ENCODE results near the gene NWD2.
"Not testable (repeated sequence)": the region's sequence is repeated elsewhere in the genome, so short reads cannot be mapped to it uniquely, and the experiment has no call there.

NWD2 gene

DNA sequence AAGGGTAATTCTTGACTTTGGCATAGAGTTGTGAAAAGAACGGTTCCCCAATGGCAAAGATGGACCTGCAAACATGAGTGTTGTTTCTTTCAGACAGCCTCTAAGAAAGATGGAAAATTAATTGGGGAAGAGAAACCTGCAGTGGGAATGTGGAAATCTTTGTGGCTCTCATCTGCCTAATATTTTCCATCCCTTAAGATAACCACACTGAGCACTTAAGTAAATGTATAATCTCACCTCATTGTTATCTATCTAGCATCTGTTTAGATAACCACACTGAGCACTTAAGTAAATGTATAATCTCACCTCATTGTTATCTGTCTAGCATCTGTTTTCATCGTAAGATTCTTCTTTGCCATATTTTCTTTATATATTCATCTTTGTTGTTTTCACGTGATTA lies 149.3 kb downstream of the NWD2 start:
- no peak for DNase-seq (ENCODE audit: low read depth in 2 of 2)

DNA sequence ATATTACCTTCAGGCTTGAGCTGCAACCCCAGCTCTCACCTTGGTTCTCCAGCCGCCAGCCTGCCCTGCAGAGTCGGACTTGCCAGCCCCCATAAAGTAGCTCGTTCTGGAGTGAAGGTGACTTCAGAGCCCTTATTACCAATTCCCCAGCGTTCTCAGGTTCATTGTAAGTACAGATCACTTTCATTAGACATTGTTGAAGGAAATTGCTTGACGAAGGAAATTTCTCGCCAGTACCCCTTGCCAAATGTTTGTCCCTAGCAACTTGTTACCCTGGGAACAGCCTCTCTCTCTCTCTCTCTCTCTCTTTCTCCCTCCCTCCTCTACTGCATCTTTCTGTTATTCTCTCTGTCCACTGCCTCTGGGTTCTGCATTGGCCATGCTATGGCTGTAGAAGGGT lies 153.0 kb downstream of the NWD2 start:
- DNase-seq (ENCODE audit: low read depth in 2 of 2) = no peak

DNA sequence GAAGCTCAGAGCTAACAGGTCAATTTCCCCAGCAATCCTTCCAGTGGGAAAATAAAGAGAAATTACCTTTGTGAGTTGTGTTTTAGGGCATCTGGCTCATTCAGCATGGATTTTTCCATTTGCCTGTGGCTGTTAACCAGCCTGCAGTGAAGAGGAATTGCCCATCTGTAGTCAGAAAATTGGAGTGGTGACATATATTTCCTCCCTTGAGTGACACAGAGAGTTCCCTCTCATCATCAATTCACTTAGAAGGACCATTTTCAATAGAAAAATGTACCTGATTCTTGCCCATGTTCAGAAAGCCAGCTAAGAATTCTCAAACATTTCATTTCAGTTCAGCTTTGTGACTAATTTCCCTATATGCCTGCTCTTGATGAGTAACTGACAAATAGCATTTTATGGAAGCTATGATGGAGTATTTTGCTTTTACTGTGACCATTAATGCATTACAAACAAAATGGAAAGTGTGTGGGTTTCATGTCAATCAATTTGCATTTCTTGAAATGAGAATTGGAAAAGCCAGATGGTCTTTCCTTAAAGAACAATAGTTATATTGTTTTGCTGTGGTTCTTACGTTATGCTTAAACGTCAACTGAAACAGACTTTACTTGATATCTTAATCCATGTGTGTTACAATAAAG lies 155.8 kb downstream of the NWD2 start:
- no peak for DNase-seq (ENCODE audit: low read depth in 2 of 2)

DNA sequence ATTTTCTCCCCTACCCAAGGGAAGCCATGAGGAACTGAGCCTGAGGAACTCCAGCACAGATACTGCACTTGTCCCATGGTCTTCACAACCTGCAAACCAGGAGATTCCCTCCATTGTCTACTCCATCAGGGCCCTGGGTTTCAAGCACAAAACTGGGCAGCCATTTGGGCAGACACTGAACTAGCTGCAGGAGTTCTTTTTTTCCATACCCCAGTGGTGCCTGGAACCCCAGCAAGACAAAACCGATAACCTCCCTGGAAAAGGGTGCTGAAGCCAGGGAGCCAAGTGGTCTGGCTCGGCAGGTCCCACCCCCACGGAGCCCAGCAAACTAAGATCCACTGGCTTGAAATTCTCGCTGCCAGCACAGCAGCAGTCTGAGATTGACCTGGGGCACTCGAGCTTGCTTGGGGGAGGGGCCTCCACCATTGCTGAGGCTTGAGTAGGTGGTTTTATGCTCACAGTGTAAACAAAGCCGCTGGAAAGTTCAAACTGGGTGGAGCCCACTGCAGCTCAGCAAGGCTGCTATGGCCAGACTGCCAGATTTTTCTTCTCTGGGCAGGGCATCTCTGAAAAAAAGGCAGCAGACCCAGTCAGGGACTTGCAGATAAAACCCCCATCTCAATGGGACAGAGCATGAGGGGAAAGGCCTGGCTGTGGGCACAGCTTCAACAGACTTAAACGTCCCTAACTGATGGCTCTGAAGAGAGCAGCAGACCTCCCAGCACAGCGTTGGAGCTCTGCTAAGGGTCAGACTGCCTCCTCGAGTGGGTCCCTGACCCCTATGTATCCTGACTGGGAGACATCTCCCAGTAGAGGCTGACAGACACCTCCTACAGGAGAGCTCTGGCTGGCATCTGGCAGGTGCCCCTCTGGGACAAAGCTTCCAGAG lies 163.6 kb downstream of the NWD2 start:
- DNase-seq (ENCODE audit: low read depth in 2 of 2) = not testable (repeated sequence)

DNA sequence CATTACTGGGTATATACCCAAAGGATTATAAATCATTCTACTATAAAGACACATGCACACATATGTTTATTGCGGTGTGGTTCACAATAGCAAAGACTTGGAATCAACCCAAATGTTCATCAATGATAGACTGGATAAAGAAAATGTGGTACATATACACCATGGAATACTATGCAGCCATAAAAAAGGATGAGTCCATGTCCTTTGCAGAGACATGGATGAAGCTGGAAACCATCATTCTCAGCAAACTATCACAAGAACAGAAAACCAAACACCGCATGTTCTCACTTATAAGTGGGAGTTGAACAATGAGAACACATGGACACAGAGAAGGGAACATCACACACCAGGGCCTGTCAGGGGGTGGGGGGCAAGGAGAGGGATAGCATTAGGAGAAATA lies 169.1 kb downstream of the NWD2 start:
- not testable (repeated sequence) for DNase-seq (ENCODE audit: low read depth in 2 of 2)

DNA sequence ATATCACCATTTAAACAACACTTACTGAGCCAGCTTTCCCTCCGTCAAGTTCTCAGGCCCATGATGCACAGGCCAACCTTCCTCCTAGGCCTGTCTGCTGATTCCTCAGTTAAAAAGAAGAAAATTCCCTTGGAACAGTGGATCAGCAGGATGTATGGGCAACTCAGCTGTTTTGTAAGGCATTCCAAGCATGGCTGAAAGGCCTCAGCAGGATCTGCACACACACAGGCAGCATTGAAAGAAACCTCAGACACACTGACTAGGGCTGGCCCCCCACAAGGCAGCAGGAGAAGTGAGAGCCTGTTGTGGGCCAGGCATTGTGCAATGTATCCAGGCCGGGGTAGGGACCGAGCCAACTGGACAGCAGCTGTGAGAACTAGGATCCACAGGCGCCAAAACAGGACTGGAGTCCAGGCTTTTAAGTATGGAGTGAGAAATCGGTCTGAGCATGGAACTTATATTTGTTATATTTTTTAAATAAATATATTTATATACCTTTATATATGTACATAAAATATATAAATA lies 171.4 kb downstream of the NWD2 start:
- DNase-seq (ENCODE audit: low read depth in 2 of 2) = no peak

DNA sequence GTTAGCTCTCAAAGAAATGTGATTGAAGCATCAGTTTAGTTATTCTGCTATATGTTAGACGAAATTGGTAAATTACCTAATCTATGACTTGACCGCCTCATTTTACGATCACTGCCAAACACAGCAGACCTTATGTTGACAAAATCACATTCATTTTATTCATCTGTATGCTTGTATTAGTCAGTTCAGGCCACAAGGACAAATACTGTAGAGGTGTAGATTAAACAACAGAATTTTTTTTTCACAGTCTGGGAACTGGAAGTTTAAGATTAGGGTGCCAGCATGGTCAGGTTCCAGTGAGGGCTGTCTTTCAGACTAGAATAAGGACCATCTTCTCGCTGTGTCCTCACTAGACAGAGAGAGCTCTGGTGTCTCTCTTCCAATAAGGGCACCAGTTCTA lies 177.1 kb downstream of the NWD2 start:
- DNase-seq (ENCODE audit: low read depth in 2 of 2) = no peak

DNA sequence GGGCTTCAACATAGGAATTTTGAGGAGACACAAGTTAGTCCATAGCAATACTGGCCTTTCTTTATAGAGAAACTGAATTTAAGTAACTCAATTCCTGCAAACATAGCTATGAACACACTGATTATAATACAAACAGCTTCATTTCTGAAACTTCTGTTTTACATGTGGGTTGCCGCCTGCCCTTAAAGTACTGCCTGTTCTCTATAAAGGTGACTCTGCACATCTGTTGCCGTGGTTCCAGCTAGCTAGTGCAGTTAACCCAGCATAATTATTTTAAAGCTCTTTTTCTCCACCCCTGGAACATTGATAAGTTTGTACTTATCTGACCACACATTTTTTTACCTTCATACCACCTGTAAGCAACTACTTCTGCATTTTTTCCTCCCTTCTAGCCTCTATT lies 177.6 kb downstream of the NWD2 start:
- no peak for DNase-seq (ENCODE audit: low read depth in 2 of 2)

DNA sequence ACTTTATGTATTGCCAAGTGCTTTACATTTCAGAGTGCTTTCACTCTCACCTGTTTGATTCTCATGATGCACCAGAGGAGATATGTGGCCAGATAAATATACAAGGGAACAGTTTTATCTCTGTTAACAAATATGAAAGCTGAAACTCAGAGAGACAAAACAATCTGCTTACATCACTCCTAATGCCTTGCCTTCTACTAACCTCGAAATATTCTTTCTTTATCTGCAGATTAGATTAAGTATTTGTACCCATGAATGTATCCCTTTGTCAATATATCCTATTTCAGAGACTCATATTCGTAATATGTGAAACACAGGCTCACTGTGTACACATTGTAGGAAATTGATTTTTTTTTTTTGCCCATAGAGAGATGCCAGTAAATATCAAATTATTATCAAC lies 178.1 kb downstream of the NWD2 start:
- DNase-seq (ENCODE audit: low read depth in 2 of 2) = no peak

GRCh38 chr4:37423310-37423709 lies 178.8 kb downstream of the NWD2 start:
- no peak for DNase-seq (ENCODE audit: low read depth in 2 of 2)

DNA sequence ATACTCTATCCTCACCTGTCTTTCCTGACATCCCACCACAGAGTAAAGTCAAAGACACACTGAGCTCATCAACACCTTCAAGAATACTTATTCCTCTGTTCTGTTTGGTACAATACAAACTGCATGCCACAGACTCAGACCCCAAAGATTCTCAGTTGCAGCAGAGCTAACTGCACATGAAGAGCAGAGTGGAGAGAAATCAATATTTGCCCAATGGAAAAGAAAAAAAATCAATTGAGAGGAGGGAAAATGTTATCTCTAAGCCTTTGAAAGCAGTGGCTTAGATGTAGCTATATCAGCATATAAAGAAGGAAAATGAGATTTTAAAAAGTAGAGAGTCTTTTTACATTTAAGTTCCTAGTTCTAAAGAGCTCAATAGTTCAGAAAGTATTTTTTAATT lies 180.2 kb downstream of the NWD2 start:
- DNase-seq (ENCODE audit: low read depth in 2 of 2) = no peak

GRCh38 chr4:37425857-37426256 lies 181.3 kb downstream of the NWD2 start:
- DNase-seq (ENCODE audit: low read depth in 2 of 2) = no peak

DNA sequence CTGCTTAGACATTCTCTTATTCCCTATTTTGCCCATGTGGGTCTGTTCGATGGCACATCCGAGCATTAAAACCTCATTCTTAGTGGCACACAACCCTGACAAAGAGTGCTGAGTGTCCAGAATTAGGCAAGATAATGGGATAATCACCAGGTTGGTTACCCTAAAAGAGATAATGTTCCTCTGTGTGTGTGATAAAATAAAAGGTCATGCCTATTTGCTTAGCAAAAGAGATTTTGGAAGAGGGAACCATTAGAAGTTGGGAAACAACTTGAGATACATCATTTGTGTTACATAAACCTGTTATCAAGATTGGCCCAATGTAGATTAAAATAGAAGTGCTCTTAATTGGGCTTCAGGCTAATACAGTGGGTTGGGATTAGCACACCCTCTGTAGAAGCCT lies 182.7 kb downstream of the NWD2 start:
- no peak for DNase-seq (ENCODE audit: low read depth in 2 of 2)

DNA sequence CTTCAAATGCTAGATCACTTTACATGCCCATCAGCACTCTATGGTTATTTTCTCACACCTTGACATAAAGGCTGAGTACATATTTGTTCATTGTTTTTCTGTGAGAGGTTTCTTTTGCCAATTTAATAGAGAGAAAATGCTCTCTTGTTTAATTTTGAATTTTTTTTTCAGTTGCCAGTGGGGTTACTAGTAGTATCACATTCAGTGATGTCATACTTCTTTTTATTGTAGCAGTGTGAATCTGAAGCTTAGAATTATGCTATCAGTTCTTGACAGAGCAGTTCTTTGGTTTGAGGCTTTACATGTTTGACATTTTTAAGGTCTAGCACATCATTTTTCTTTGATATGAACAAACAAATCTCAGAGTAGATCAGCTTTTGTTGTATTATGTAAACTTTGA lies 185.4 kb downstream of the NWD2 start:
- DNase-seq (ENCODE audit: low read depth in 2 of 2) = no peak

GRCh38 chr4:37430718-37431416 lies 186.3 kb downstream of the NWD2 start:
- DNase-seq (ENCODE audit: low read depth in 2 of 2) = no peak

DNA sequence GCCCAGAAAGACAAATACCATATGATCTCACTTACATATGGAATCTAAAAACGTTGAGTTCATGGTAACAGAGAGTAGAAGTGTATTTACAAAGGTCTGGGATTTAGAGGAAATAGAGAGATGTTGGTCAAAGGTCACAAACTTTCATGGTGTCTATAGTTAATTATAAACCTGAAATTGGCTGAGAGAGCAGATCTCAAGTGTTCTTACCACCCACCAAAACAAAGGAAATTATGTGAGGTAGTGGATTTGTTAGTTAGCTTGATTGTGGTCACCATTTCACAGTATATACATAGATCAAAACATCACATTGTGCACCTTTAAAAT lies 186.8 kb downstream of the NWD2 start:
- no peak for DNase-seq (ENCODE audit: low read depth in 2 of 2)

- DNase-seq (ENCODE audit: low read depth in 2 of 2) = no peak
These were observed 189.9 kb downstream of the NWD2 start for GRCh38 chr4:37434469-37434868.

DNA sequence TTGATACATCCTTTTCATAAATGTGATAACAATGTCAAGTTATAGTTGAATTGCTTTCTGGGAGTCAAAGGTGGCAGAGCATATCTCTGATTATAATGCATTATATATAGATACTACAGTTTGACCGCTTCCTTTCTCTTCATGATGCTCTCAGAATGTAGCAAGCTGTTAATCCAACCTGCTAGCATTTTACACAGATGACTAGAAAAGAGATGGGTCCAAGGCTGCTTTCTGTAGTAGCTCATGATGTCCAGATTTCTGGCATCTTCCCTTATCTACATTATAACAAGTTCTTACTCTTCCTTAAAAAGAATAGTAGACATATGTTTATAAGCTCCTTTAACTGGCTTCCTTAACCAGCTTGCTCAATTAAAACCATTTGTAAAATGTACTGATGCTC lies 192.0 kb downstream of the NWD2 start:
- DNase-seq (ENCODE audit: low read depth in 2 of 2) = no peak

DNA sequence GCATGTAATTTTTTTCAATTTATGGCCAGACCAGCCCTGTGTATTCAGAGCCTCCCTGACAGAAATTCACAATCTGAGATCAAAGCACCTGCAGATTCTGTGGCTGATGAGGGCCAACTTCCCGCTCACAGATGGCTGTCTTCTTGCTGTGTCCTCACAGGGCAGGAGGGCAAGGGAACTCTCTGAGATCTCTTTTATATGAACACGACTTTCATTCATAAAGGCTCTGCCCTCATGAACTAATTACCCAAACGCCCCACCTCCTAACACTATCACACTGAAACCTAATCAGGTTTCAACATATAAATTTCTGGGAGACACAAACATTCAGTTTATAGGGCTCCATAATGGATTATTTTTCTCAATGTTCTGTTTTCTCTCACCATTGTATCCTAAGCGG lies 192.6 kb downstream of the NWD2 start:
- DNase-seq (ENCODE audit: low read depth in 2 of 2) = no peak

DNA sequence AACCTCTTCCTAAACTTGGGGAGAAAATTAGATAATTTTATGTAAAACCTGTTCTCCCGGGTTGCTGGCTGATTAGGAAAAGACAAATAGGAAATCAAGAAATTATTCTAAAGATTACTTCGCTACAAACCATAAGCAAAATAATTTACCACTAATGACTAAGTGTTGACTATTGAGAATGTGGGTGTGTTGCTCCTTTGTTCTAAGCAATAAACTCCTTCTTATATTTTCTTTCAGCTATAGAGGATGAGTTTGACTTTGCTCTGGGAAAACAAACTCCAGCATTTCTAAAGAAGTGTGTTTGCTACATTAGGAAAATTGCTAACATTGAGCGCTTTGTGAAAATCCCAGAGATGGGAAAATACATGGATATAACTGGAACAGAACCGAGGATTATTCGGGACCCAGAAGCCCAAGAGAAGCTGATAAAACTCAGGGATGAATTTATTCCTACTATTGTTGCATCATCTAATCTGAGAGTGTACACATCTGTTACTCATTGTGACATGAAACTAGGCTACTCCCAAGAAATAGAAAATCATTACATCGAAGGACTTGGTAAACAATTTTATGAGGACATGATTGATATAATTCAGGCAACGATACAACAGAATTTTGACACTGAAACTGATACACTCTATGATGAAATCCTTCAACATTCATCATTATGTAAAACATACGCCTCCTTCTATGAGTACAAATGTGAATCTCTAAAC lies 194.2 kb downstream of the NWD2 start:
- no peak for DNase-seq (ENCODE audit: low read depth in 2 of 2)

DNA sequence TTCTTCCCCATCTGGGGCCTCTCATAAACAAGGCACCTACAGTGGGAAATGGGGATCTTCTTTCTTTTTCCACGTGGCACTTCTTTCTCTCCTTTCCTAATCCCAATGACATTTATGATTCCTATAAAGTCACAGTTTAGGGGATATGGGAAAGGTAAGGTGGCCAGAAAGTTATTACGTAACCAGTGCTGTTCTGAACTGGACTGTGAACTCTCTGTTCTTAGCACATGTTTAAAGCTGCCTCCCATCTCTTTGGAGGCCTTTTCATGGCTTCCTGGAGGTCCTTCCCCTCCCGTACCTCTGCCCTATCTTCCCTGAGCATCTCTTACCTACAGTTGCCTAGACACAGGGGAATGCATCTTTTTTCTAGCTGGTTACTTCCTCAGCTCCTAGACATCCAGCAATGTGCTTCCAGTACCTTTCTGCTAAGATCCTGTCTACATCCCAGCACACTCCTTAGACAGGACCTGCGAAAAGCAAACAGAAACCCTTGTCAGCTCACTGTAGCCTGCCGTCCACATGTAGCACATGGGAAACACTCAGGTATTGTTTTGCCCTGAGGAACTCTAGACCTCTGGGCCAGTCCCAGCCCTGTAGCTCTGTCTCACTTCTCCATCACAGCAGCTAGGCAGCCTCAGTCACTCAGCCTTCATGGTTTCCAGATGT lies 195.4 kb downstream of the NWD2 start:
- DNase-seq (ENCODE audit: low read depth in 2 of 2) = no peak

- no peak for DNase-seq (ENCODE audit: low read depth in 2 of 2)
These were observed 196.0 kb downstream of the NWD2 start for GRCh38 chr4:37440501-37440900.

Data from stimulated activated CD8-positive, alpha-beta memory T cell treated with anti-CD3 and anti-CD28 coated beads, Interleukin-7, amount 100 ng/mL, for 4 hours (primary cell).